Progenitor cell of endocrine pancreas (in vitro differentiated cells): Measurements from ENCODE around the gene UBE3C. TPM values are rescaled to one million over a fixed set of nuclear protein-coding genes. Genes with fewer than 3 reads are reported as not detected.
"Not testable (repeated sequence)": the region's sequence is repeated elsewhere in the genome, so short reads cannot be mapped to it uniquely, and the experiment has no call there.

ENCODE experiments used
- DNase-seq: peaks from one replicate; pipeline ENCODE4 v3.0.0; 2021; ENCODE audit warnings: low spot score; ENCODE audit not compliant: unreplicated experiment
- H3K27ac Mint-ChIP-seq: 2 replicates; pipeline ENCODE4 v1.8.0; 2021; ENCODE audit warnings: mild to moderate bottlenecking, moderate library complexity, mixed read lengths
- H3K27me3 Mint-ChIP-seq: 2 replicates; pipeline ENCODE4 v1.8.0; 2021; ENCODE audit warnings: mixed read lengths
- H3K36me3 Mint-ChIP-seq: 2 replicates; pipeline ENCODE4 v1.8.0; 2022; ENCODE audit warnings: mixed read lengths; ENCODE audit not compliant: insufficient read depth
- H3K4me1 Mint-ChIP-seq: 2 replicates; pipeline ENCODE4 v1.8.0; 2021; ENCODE audit warnings: low read depth, mixed read lengths
- H3K4me3 Mint-ChIP-seq: 2 replicates; pipeline ENCODE4 v1.8.0; 2021; ENCODE audit warnings: low read depth, mild to moderate bottlenecking, moderate library complexity, mixed read lengths
- H3K9me3 Mint-ChIP-seq: 2 replicates; pipeline ENCODE4 v1.8.0; 2021; ENCODE audit warnings: low read depth, mixed read lengths
- total RNA-seq: library from RNA; stranded (reverse); gene quantifications from 2 replicates; pipeline ENCODE4 v1.2.1, GENCODE V29; 2021
- TF ChIP-seq, protein P1 (sequence below): fragments of 200-600 bp; sonication (generic); IDR thresholded peaks from one replicate; pipeline ENCODE4 v1.5.0; 2021; ENCODE audit warnings: antibody characterized with exemption, mild to moderate bottlenecking; ENCODE audit not compliant: unreplicated experiment

The UBE3C gene
- total RNA-seq, 1 donor from 2014 or later, result 62.5 TPM

- H3K4me1 Mint-ChIP-seq, result peaks cover 2% of the 10 kb centered on the region
- TF ChIP-seq, protein P1, sequence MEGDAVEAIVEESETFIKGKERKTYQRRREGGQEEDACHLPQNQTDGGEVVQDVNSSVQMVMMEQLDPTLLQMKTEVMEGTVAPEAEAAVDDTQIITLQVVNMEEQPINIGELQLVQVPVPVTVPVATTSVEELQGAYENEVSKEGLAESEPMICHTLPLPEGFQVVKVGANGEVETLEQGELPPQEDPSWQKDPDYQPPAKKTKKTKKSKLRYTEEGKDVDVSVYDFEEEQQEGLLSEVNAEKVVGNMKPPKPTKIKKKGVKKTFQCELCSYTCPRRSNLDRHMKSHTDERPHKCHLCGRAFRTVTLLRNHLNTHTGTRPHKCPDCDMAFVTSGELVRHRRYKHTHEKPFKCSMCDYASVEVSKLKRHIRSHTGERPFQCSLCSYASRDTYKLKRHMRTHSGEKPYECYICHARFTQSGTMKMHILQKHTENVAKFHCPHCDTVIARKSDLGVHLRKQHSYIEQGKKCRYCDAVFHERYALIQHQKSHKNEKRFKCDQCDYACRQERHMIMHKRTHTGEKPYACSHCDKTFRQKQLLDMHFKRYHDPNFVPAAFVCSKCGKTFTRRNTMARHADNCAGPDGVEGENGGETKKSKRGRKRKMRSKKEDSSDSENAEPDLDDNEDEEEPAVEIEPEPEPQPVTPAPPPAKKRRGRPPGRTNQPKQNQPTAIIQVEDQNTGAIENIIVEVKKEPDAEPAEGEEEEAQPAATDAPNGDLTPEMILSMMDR, result no peak
- peaks cover 22% of the 10 kb centered on the region for H3K27me3 Mint-ChIP-seq
- H3K27ac Mint-ChIP-seq, result no peak overlapping the region
- H3K9me3 Mint-ChIP-seq, result no peaks in the 10 kb centered on the region
- no peak for DNase-seq
- no peaks in the 10 kb centered on the region for H3K36me3 Mint-ChIP-seq
- H3K4me3 Mint-ChIP-seq, result no peak overlapping the region
Measured at GRCh38 chr7:157124690-157125089, 14.0 kb upstream of the UBE3C start.

DNA sequence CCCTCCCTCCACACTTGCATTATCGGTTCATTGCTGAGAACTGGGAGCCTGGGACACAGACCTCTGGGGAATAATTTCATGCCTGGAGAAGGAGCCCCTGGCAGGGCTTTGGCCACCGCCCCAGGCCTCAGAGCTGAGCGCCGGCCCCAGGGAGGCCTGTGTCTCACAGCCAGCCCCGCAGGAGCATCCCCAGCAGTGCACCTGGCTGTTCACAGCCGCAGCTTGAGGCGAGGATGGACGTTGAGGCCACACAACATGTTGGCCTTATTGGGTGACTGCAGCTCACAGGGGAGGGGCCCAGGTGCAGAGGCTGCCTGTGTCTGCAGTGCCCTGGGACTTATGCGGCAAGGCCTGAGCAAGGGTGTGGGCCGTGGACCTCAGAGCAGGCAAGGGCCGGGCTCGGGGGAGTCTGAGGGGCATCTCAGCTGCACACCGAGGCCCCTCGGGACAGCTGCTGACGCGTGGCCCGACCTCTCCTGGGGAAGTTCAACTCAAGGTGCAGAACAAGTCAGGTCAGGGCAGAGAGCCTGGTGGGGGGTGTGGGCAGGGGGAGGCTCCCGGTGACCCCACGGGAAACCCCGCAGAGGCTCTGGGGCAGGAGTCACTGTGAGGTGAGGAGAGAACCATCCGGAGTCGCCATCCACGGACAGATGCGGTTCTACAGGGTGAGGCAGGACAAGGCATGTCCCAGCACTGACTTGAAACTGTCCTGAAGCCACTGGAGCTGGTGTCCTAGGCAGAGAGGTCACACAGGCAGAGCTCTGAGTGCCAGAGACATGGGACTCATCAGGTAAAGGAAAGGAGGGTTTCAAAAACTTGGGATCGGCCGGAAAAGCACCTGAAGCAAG is 13.1 kb upstream of the UBE3C start:
- Mint-ChIP-seq H3K9me3 (no peaks in the 10 kb centered on the region), H3K27ac (no peak overlapping the region), H3K36me3 (no peaks in the 10 kb centered on the region), H3K27me3 (peaks cover 18% of the 10 kb centered on the region), H3K4me1 (peaks cover 6% of the 10 kb centered on the region), H3K4me3 (no peak overlapping the region)
- TF ChIP-seq, protein P1, result no peak
- DNase-seq, result no peak

GRCh38 chr7:157126921-157127320 is 11.8 kb upstream of the UBE3C start:
- H3K36me3 Mint-ChIP-seq, result no peaks in the 10 kb centered on the region
- peaks cover 22% of the 10 kb centered on the region for H3K27me3 Mint-ChIP-seq
- TF ChIP-seq, protein P1, result no peak
- H3K9me3 Mint-ChIP-seq, result no peaks in the 10 kb centered on the region
- H3K27ac Mint-ChIP-seq, result no peak overlapping the region
- H3K4me1 Mint-ChIP-seq, result peaks cover 6% of the 10 kb centered on the region
- no peak overlapping the region for H3K4me3 Mint-ChIP-seq
- no peak for DNase-seq

DNA sequence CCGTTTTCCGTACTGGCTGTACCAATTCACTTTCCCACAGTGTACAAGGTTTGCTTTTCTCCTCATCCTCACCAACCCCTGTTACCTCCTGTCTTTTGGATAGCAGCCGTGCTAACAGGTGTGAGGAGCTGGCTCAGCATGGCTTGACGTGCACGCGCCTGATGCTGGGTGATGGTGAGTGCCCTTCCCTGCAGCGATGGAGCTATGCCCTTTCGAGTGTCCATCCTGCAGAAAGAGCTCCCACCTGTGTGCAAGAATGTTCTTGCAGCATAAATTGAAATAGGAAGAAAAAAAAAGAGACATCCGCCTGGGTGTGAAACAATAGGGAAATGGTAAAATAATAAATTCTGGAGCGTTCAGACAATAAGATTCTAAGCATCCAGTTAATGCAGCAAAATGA is 9.5 kb upstream of the UBE3C start:
- peaks cover 24% of the 10 kb centered on the region for H3K27me3 Mint-ChIP-seq
- TF ChIP-seq, protein P1, result no peak
- no peak for DNase-seq
- H3K9me3 Mint-ChIP-seq, result no peaks in the 10 kb centered on the region
- H3K36me3 Mint-ChIP-seq, result no peaks in the 10 kb centered on the region
- no peak overlapping the region for H3K27ac Mint-ChIP-seq
- H3K4me3 Mint-ChIP-seq, result no peak overlapping the region
- peaks cover 6% of the 10 kb centered on the region for H3K4me1 Mint-ChIP-seq

GRCh38 chr7:157129907-157130460 is 8.7 kb upstream of the UBE3C start:
- no peak for DNase-seq
- Mint-ChIP-seq H3K36me3 (no peaks in the 10 kb centered on the region), H3K4me1 (peaks cover 6% of the 10 kb centered on the region), H3K4me3 (no peak overlapping the region), H3K27ac (no peak overlapping the region), H3K27me3 (peaks cover 16% of the 10 kb centered on the region), H3K9me3 (no peaks in the 10 kb centered on the region)
- TF ChIP-seq, protein P1, result no peak

- not testable (repeated sequence) for H3K9me3 Mint-ChIP-seq, H3K27ac Mint-ChIP-seq, DNase-seq, H3K4me1 Mint-ChIP-seq, H3K4me3 Mint-ChIP-seq, H3K36me3 Mint-ChIP-seq
- peaks cover 15% of the 10 kb centered on the region for H3K27me3 Mint-ChIP-seq
Measured at GRCh38 chr7:157130849-157131248, 7.9 kb upstream of the UBE3C start.
